HCT116 (cell line): Measurements from ENCODE around the gene ASB4. TPM values are rescaled to one million over a fixed set of nuclear protein-coding genes. Genes with fewer than 3 reads are reported as not detected.

ENCODE experiments used
- ATAC-seq: fragments of 200-7000 bp; cut with Tn5 transposase; 2 replicates; pipeline ENCODE4 v1.9.1; 2020; ENCODE audit warnings: mild to moderate bottlenecking, moderate library complexity
- BruUV-seq: library from RNA; stranded (reverse); fragments of 400-500 nt; replicated peaks from 2 replicates; lab custom pipeline; 2021; lab: Mats Ljungman, UMichigan
- CTCF ChIA-PET: fragments of 300-600 bp; sonication (Branson Sonifier 250); formaldehyde crosslinking; loops from one replicate; lab custom pipeline; 2021; ENCODE audit warnings: antibody characterized with exemption; lab: Charles Lee
- POLR2A ChIA-PET: fragments of 300-600, 350-600 bp; sonication (Branson Sonifier 250); formaldehyde crosslinking; loops from one replicate; lab custom pipeline; 2021; ENCODE audit warnings: antibody characterized with exemption; lab: Charles Lee
- RAD21 ChIA-PET, 2 experiments: fragments of 300-600 bp; sonication (Branson Sonifier 250); formaldehyde crosslinking; loops; one replicate each; lab custom pipeline; 2023; ENCODE audit warnings: low total read pairs in 2 of 2; ENCODE audit not compliant: uncharacterized antibody in 2 of 2, unreplicated experiment in 2 of 2, low non-redundant PET in 1 of 2; lab: Charles Lee
- DNase-seq: peaks from one replicate; pipeline ENCODE4 v3.0.0-alpha.2; 2010; ENCODE audit warnings: low read depth, low spot score
- H2AFZ ChIP-seq: fragments of 200-600 bp; shearing (Covaris generic), sonication (generic); 2 replicates; pipeline ENCODE4 v1.6.1; 2017; ENCODE audit warnings: low read depth, mixed run types, mixed read lengths, antibody characterized with exemption, low read length; ENCODE audit not compliant: poor library complexity, severe bottlenecking
- H3K27ac ChIP-seq: 2 replicates; pipeline ENCODE4 v1.5.1; 2012; ENCODE audit warnings: low read depth, low read length
- H3K27me3 ChIP-seq: fragments of 200-600 bp; sonication (generic); 2 replicates; pipeline ENCODE4 v1.6.1; 2016; ENCODE audit warnings: mixed run types, low read length, mixed read lengths; ENCODE audit not compliant: insufficient read depth
- H3K36me3 ChIP-seq, 2 experiments: fragments of 200-500 bp in 1 of 2; fragments of 200-600 bp in 1 of 2; sonication (Bioruptor generic) in 1 of 2; sonication (generic) in 1 of 2; 2 replicates each; pipeline versions ENCODE4 v1.5.1 to v1.6.1; 2014 to 2016; ENCODE audit warnings: low read length in 2 of 2, inconsistent platforms in 1 of 2, mixed read lengths in 1 of 2, mixed run types in 1 of 2; ENCODE audit not compliant: insufficient read depth in 2 of 2, control insufficient read depth in 1 of 2
- H3K4me1 ChIP-seq, 2 experiments: fragments of 200-600 bp in 1 of 2; sonication (generic) in 1 of 2; 2 replicates each; pipeline versions ENCODE4 v1.5.1 to v1.6.1; 2012 to 2017; ENCODE audit warnings: low read length in 2 of 2, inconsistent platforms in 1 of 2, mild to moderate bottlenecking in 1 of 2, mixed read lengths in 1 of 2, mixed run types in 1 of 2, moderate library complexity in 1 of 2; ENCODE audit not compliant: insufficient read depth in 2 of 2, control insufficient read depth in 1 of 2
- H3K4me2 ChIP-seq: fragments of 200-600 bp; sonication (generic); 2 replicates; pipeline ENCODE4 v1.6.1; 2017; ENCODE audit warnings: mixed run types, low read length, mixed read lengths
- H3K4me3 ChIP-seq, 2 experiments: fragments of 200-600 bp in 1 of 2; sonication (generic) in 1 of 2; replicated peaks in 1 of 2; 2 replicates each; pipeline ENCODE4 v1.5.1; 2011 to 2016; ENCODE audit warnings: low read length in 2 of 2, control low read depth in 1 of 2, low read depth in 1 of 2, mild to moderate bottlenecking in 1 of 2, mixed read lengths in 1 of 2, mixed run types in 1 of 2
- H3K79me2 ChIP-seq: fragments of 200-600 bp; sonication (generic); 2 replicates; pipeline ENCODE4 v1.6.1; 2017; ENCODE audit warnings: mild to moderate bottlenecking, mixed run types, low read length, moderate library complexity, mixed read lengths; ENCODE audit not compliant: insufficient read depth
- H3K9ac ChIP-seq: fragments of 200-600 bp; sonication (generic); 2 replicates; pipeline ENCODE4 v1.6.1; 2016; ENCODE audit warnings: low read length, mixed read lengths
- H3K9me2 ChIP-seq: fragments of 200-600 bp; sonication (generic), shearing (Covaris generic); 2 replicates; pipeline ENCODE4 v1.6.1; 2017; ENCODE audit warnings: mixed run types, mild to moderate bottlenecking, moderate library complexity; ENCODE audit not compliant: insufficient read depth
- H3K9me3 ChIP-seq, 2 experiments: fragments of 200-500 bp in 1 of 2; fragments of 200-600 bp in 1 of 2; sonication (Bioruptor generic) in 1 of 2; sonication (generic) in 1 of 2; 2 replicates each; pipeline ENCODE4 v1.6.1; 2014 to 2017; ENCODE audit warnings: low read length in 2 of 2, mixed read lengths in 2 of 2, inconsistent platforms in 1 of 2, low read depth in 1 of 2, mild to moderate bottlenecking in 1 of 2, mixed run types in 1 of 2, moderate library complexity in 1 of 2; ENCODE audit not compliant: control insufficient read depth in 1 of 2, insufficient read depth in 1 of 2
- H4K20me1 ChIP-seq: fragments of 200-600 bp; sonication (generic), shearing (Covaris generic); 2 replicates; pipeline ENCODE4 v1.6.1; 2017; ENCODE audit warnings: mixed run types, mild to moderate bottlenecking, moderate library complexity; ENCODE audit not compliant: insufficient read depth
- CEBPB ChIP-seq: IDR thresholded peaks from 2 replicates; pipeline ENCODE4 v1.6.1; 2012; ENCODE audit warnings: low read depth
- CTCF ChIP-seq, 3 experiments: fragments of 200-600 bp in 1 of 3; sonication (generic) in 1 of 3; IDR thresholded peaks in 2 of 3; conservative IDR thresholded peaks in 1 of 3; 2 replicates each; pipeline ENCODE4 v1.5.1; 2012 to 2017; ENCODE audit warnings: low read depth in 2 of 3, low read length in 2 of 3, antibody characterized with exemption in 1 of 3, borderline replicate concordance in 1 of 3, control low read depth in 1 of 3, mild to moderate bottlenecking in 1 of 3, mixed read lengths in 1 of 3, mixed run types in 1 of 3, moderate library complexity in 1 of 3; ENCODE audit not compliant: insufficient read depth in 1 of 3
- EGR1 ChIP-seq: IDR thresholded peaks from 2 replicates; pipeline ENCODE4 v1.6.1; 2012; ENCODE audit warnings: low read depth
- ELF1 ChIP-seq: IDR thresholded peaks from 2 replicates; pipeline ENCODE4 v1.6.1; 2012; ENCODE audit warnings: low read depth, borderline replicate concordance
- EZH2 ChIP-seq: fragments of 200-600 bp; sonication (generic); IDR thresholded peaks from 2 replicates; pipeline ENCODE4 v1.6.1; 2017; ENCODE audit warnings: antibody characterized with exemption, mixed run types
- EZH2phosphoT487 ChIP-seq: fragments of 200-600 bp; IDR thresholded peaks from 2 replicates; pipeline ENCODE4 v1.6.1; 2018; ENCODE audit warnings: antibody characterized with exemption, borderline replicate concordance
- FOSL1 ChIP-seq: IDR thresholded peaks from 2 replicates; pipeline ENCODE4 v1.6.1; 2012; ENCODE audit warnings: low read depth
- JUND ChIP-seq: IDR thresholded peaks from 2 replicates; pipeline ENCODE4 v1.6.1; 2012
- MAX ChIP-seq: IDR thresholded peaks from 2 replicates; pipeline ENCODE4 v1.6.1; 2012
- POLR2A ChIP-seq: IDR thresholded peaks from 2 replicates; pipeline ENCODE4 v1.7.0; 2011; ENCODE audit warnings: borderline replicate concordance; ENCODE audit not compliant: insufficient read depth, insufficient read length; ENCODE audit errors: extremely low read depth
- RAD21 ChIP-seq: IDR thresholded peaks from 2 replicates; pipeline ENCODE4 v1.6.1; 2012; ENCODE audit warnings: low read depth, mild to moderate bottlenecking
- SIN3A ChIP-seq: IDR thresholded peaks from 2 replicates; pipeline ENCODE4 v1.6.1; 2012; ENCODE audit warnings: low read depth
- SP1 ChIP-seq: IDR thresholded peaks from 2 replicates; pipeline ENCODE4 v1.6.1; 2012; ENCODE audit warnings: low read depth
- SRF ChIP-seq: IDR thresholded peaks from 2 replicates; pipeline ENCODE4 v1.6.1; 2012; ENCODE audit warnings: low read depth
- TCF7L2 ChIP-seq: IDR thresholded peaks from 2 replicates; pipeline ENCODE4 v1.7.0; 2011; ENCODE audit warnings: borderline replicate concordance, inconsistent platforms; ENCODE audit not compliant: insufficient read depth, insufficient read length; ENCODE audit errors: extremely low read depth
- YY1 ChIP-seq: IDR thresholded peaks from 2 replicates; pipeline ENCODE4 v1.6.1; 2011; ENCODE audit warnings: low read length, low read depth, moderate library complexity, mild to moderate bottlenecking; ENCODE audit not compliant: insufficient replicate concordance; ENCODE audit errors: extremely low read depth
- ZNF274 ChIP-seq: fragments of 200-500 bp; sonication (Bioruptor generic); IDR thresholded peaks from 2 replicates; pipeline ENCODE4 v1.6.1; 2014; ENCODE audit warnings: mild to moderate bottlenecking, low read depth, low read length, inconsistent platforms
- intact Hi-C: fragments of 100-400 bp; cut with micrococcal nuclease; formaldehyde crosslinking; loops from 2 replicates; pipeline ENCODE4 v1.10.0; 2022
- total RNA-seq: library from RNA; stranded (reverse); gene quantifications from one replicate; pipeline ENCODE4 v1.2.1, GENCODE V29; 2021; ENCODE audit not compliant: unreplicated experiment
- TF ChIP-seq, protein P1 (sequence below): IDR thresholded peaks from 2 replicates; pipeline ENCODE4 v1.6.1; 2012

The ASB4 gene
- total RNA-seq, 1 experiment from 2014 or later: 0.12 TPM

DNA sequence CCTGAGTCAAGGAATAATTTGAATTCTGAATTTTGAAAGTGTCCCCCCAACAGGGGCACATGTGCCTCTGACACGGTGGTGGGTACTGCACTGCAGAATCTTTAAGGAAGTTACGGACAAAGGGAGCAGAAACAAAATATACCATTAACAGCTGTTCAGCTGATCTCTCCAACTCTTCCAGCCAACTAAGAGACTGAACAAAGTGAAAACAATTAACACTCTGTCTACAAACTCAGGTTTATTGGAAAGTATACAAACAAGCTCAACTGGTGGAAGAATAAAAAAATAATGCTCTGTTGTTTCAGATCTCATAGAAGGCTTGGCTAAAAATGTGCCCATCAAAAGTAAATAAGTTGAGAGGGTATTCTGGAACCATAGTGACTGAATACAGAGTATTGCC, 34.4 kb downstream of the ASB4 start:
- ChIA-PET RAD21 (no interaction called here), CTCF (interaction anchor here (0.8 to 2.6 kb wide), 4 partner anchors 9 to 170 kb away, joined by 3 to 9 read pairs (median 4); no protein-coding TSS in a partner anchor)
- H3K27me3 ChIP-seq: no peaks in the 10 kb centered on the region
- intact Hi-C loops: no loop called here
- no peak overlapping the region for H3K4me2 ChIP-seq
- H3K9me3 ChIP-seq: no peaks in the 10 kb centered on the region
- H4K20me1 ChIP-seq: no peaks in the 10 kb centered on the region
- no peaks in the 10 kb centered on the region for H3K79me2 ChIP-seq
- ATAC-seq: no peak
- no peak overlapping the region for H3K27ac ChIP-seq
- H3K9me2 ChIP-seq: no peaks in the 10 kb centered on the region
- H2AFZ ChIP-seq: no peak overlapping the region
- TF ChIP-seq FOSL1 (no peak), POLR2A (no peak), EZH2 (no peak), EGR1 (no peak)
- TF ChIP-seq, all 23 proteins: peak for 0
- POLR2A ChIA-PET: no interaction called here
- Histone ChIP-seq H3K9ac (no peak overlapping the region), H3K4me1 (no peaks in the 10 kb centered on the region), H3K36me3 (no peaks in the 10 kb centered on the region), H3K4me3 (no peak overlapping the region)
- no TSS peak for BruUV-seq
- DNase-seq: no peak

GRCh38 chr7:95525503-95525902, 39.8 kb downstream of the ASB4 start:
- ATAC-seq (no peak), DNase-seq (no peak)
- Histone ChIP-seq H3K4me2 (no peak overlapping the region), H3K27me3 (no peaks in the 10 kb centered on the region), H3K79me2 (no peaks in the 10 kb centered on the region), H4K20me1 (no peaks in the 10 kb centered on the region), H3K9ac (no peak overlapping the region), H3K36me3 (no peaks in the 10 kb centered on the region), H3K4me1 (no peaks in the 10 kb centered on the region; a peak in 1 of 4 replicates)
- CTCF ChIA-PET: interaction anchor here (1.3 to 9.6 kb wide), 4 partner anchors 15 to 163 kb away, joined by 4 to 226 read pairs (median 46); no protein-coding TSS in a partner anchor
- POLR2A ChIA-PET: no interaction called here
- no peak for TF ChIP-seq ZNF274
- no peak for TF ChIP-seq MAX
- no peak for TF ChIP-seq ELF1
- TF ChIP-seq TCF7L2: no peak
- no peak for TF ChIP-seq SRF
- no peak for TF ChIP-seq YY1
- no peak for TF ChIP-seq CEBPB
- TF ChIP-seq, protein P1, sequence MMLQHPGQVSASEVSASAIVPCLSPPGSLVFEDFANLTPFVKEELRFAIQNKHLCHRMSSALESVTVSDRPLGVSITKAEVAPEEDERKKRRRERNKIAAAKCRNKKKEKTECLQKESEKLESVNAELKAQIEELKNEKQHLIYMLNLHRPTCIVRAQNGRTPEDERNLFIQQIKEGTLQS: no peak
- TF ChIP-seq JUND: no peak
- TF ChIP-seq EGR1: no peak
- no peak for TF ChIP-seq SIN3A
- TF ChIP-seq EZH2phosphoT487: no peak
- no peak for TF ChIP-seq SP1
- no peak for TF ChIP-seq POLR2A
- TF ChIP-seq RAD21: no peak
- no peak for TF ChIP-seq CTCF (IDR thresholded peaks at IDR 0.05 in 2 of 3, conservative IDR thresholded peaks at IDR 0.05 in 1 of 3; ENCODE audit: borderline replicate concordance in 1 of 3, insufficient read depth in 1 of 3, low read depth in 2 of 3, low read length in 2 of 3)
- TF ChIP-seq, all 23 proteins: peak for 0
- BruUV-seq: no TSS peak
- Histone ChIP-seq H2AFZ (no peak overlapping the region), H3K9me2 (no peaks in the 10 kb centered on the region), H3K9me3 (no peaks in the 10 kb centered on the region), H3K4me3 (no peak overlapping the region), H3K27ac (no peak overlapping the region)
- RAD21 ChIA-PET: no interaction called here
- intact Hi-C loops: no loop called here
